OCI-M1 (cell line): ENCODE data around the gene MYH13.
A peak's percentile ranks its signal among the peaks of the same experiment; 100 is the strongest.

Experiments used
- DNase-seq: peaks from one replicate; lab custom pipeline; 2025; lab: John Stamatoyannopoulos, UW

The MYH13 gene

DNA sequence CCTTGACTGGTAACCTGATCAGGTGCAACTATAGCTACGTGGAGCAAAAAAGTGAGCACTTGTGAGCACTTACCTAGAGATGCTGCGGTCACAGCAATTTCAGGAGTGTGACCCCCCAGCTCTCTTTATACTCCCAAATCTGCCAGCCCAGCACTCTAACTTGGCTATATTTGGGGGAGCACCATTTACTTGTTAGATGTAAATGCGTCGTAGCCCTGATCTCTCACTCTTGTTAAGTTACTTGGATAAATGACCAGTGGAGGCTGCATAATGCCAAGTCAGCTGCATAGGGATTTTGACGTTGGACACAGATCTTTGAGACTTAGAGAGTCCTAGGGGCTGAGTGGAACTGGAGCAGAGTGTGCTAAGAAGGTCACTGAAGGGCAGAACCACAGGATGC lies at the start of gene MYH13:
TSS of gene MYH13 (minus strand) at position 101 of the 400 bp plus-strand sequence. CDS start 8,476 bp downstream, outside the sequence.
- DNase-seq, result no peak

DNA sequence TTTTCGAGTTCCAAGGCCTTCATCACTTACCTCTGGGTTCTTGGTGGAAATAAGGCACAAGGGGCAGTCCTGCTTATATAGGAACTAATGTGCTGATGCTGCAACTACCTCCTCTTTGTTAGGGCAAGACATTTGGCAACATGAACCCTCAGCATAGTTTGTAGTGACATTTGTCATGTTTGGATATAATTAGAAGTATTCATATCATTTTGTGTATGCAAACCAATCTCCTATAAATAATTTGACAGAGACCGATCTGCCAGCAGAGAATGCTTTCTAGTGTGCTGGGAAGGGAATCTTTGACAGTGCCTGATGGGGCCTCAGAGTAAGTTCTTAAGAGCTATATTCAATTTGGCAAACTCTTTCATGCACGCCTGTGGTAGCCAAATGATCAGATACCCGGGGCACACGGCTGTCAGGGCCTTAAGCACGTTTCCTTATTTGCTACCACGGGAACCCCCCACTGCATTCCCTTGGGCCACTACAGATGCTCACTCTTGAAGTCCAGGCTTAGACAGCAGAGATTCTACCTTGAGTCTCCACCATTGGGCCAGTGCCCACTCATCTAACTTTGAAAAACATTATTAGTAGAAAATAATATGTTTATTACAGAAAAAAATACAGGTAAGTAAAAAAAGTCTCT lies 49.2 kb upstream of the MYH13 start, which contains the start of gene MYH8:
TSS of gene MYH8 (minus strand) at position 51 of the 643 bp plus-strand sequence. CDS start 1,723 bp downstream, outside the sequence.
- DNase-seq, result no peak

DNA sequence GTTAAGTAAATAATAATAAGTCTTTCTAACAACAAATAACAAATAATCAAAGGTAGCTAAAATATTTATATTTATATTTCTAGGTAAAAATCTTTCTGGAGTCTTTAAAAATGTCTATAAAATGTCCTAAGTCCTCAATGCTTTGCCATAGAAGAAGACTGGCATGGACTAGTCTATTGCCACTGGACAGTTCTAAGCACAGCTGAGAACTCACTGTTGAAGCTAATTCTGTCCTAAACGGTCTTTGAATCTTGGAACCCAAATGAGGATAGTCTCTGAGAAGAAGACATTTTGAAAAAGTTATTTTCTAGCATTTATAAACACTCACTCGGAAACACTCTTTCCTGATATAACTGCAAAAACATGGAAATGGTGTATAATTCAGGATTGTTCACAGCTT lies 48.4 kb upstream of the MYH13 start:
- DNase-seq, result no peak

GRCh38 chr17:10420811-10421210 lies 48.0 kb upstream of the MYH13 start:
- no peak for DNase-seq

DNA sequence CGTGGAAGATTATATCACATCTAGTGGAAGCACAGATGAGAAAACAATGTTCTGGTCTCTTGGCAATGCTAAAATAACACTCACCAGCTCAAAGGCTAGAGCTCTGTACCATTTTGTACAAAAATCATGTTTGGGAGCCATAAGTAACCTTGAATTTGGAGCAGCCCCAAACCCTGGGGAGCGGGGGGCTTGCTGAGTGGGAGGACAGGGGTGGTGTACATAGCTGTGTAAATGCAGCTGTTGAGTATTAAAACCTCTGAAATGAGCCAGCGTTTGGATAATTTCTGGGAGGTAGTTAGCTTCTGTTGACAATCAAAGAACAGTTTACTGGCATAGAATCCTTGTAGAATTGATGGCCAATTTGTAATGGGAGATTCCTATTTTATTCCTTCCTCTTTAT lies 44.6 kb upstream of the MYH13 start:
- DNase-seq, result no peak

DNA sequence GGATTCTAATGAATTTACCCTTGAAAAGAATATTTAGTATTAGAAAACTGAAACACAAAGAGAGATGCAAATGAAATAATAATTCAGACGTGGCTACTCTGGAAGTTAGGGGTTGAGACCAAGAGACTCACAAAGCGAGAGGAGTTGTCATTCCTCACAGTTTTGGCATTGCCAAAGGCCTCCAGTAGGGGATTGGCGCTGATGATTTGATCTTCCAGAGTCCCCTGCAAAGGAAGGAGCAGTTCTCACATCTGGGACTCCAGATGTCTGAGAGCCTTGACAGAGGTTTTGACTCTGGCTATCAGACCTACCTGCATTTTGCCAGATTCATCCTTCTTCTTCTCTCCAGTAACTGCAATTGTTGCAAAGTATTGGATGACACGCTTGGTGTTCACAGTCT lies 42.4 kb upstream of the MYH13 start:
- DNase-seq, result no peak

DNA sequence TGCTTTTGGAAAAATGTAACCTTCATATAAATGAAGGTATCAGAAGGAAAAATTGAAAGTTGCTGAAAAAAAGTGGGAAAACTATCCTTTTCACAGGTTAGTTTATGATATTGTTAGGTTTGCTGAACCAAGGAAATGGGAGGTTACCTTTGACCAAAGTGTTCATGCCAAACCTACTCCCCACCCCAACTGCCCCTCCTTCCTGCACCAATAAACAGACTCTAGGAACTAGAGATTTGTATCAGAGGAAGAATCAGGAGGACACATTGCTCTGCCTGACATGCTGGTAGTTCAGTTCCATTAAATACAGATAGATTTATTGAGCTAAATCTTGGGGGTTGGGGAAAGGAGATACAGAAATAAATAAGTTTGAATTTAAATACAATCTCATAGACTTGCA lies 30.8 kb upstream of the MYH13 start:
- DNase-seq, result no peak

DNA sequence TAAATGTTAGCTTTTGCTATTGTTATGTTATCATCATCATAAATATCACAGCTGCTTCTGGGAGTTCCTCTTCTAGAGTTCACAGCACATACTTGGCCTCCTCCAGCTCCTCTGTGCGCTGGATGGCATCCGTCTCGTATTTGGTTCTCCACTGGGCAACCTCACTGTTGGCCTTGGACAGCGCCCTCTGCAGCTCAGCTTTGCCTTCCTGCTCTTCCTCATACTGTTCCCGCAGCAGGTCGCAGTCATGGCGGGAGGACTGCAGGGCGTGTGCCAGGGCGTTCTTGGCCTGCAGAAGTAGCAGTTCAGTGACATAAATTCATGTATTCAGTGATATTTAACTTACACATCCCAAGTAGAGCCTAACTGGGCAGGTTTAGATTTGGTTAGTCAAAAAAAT lies 25.5 kb upstream of the MYH13 start:
- DNase-seq, result no peak

DNA sequence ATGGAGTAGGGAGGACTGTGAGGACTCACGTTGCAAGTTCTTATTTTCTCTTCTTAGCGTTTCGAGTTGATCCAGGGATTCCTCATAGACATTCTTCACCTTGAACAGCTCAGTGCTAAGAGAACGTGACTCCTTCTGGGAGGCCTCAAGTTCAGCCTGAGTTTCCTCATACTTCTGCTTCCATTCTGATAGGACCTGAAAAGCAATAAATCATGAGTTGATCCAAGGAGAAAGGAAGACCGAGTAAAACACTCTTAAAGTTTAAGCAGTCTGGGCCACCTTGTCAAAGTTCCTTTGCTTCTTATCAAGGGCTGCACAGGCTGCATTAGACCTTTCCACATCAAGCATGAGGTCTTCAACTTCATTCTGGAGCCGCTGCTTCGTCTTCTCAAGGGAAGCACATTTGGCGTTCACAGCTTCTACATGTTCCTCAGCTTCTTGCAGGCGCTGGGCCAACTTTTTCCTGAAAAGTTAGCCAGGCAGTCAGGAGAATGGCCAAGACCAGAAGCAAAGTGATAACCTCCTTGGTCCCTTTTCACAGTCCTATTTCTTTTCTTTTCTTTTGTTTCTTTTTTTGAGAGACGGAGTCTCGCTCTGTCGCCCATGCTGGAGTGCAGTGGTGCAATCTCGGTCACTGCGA lies 23.8 kb upstream of the MYH13 start:
- DNase-seq, result no peak

GRCh38 chr17:10394201-10394887 lies 21.5 kb upstream of the MYH13 start:
- DNase-seq, result no peak

- no peak for DNase-seq
Observed at GRCh38 chr17:10392880-10393279, 20.1 kb upstream of the MYH13 start.

DNA sequence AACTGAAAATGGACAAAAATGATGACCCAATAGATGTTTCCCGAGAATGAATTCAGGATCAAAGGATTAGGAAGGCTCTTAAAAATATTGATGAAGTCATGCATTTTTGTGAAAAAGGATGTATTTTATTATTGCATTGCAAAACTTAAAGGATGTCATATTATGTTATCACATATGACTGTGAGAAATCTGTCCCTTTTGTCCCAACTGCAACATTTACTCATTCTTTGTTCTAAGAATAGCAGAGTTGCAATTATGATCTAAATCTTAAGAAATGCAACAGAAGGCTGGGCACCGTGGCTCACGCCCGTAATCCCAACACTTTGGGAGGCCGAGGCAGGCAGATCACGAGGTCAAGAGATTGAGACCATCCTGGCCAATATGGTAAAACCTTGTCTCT lies 13.1 kb upstream of the MYH13 start:
- DNase-seq, result no peak

DNA sequence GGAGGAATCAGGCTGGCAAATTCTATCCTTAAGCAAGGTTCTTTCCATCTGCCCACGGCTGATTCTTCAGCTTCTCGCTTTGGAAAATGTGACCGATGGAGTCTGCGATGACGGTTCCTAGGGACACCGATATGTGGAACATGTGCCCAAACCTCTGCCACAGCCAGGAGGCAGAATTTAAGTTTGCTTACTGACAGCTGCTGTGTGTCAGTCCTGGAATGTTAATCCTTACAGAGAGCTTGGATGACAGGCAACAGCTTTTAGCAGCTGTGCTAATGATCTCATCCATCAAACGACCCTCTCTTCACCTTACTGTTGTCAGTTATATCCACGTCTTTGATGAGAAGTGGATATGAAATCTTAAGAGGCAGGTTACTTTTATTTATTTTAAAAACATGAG lies 11.4 kb upstream of the MYH13 start:
- DNase-seq, result no peak

DNA sequence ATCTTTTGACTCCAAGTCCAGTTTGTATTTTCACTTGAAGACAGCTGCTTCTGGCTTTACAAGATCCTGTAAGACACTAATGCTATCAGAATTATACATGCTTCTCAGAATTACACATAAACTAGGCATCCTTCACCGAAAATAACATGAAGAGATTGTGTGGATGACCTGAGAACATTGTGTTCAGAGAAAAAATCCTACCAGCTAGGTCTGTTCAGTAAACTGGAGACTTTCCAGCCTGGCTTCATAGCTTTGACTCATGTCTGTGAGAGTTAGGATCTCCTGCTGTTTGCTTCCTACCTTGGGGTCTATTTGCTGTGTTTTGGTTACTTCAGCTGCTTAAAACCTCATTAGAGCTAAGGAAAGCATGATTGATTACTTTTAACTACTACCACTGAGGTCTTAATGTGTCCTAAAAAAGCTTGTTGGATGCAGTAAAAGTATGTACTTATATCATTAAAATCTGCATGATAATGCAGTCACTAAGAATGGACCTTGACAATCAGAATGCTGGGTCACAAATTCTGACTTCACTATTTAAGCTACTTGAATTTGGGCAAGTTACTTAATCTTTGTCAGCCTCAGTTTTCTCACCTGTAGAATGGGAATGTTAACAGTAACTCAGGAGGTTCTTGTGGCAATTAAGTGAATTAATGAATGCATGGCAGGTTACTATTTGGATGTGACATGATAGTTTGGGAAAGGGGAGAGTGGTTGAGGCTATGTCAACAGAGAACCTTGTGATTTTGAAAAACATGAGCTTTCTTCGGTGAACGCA lies 8.0 kb upstream of the MYH13 start:
- DNase-seq, result no peak

DNA sequence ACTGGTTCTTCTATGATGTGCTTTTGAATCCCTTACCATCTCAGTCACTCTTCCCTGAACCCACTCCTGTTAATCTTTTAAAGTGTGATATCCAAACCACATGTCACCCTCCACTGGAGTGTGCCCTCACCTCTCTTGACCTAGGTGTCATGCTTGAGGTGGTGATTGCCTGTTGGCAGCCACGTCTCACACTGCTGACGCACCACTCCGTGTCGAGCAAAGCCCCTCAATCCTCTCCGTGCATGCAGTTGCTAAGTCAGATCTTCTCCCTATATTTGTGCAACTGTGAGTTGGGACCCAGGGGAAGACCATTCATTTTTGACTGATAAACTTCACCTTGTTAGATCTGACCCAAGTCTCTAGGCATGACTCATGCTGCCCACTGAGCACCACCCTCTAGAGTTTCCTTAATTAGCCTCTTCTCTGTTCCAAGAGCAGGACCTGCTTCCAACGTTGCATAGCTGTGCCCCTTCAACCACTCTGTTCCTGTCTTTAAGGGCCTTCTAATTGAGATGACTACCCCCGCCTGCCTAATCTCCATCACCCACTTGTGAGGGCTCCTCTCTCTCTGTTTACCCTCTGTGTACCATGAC lies 2.7 kb downstream of the MYH13 start:
- DNase-seq, result no peak

GRCh38 chr17:10369239-10369638 lies 3.6 kb downstream of the MYH13 start:
- DNase-seq, result no peak

- no peak for DNase-seq
Observed at GRCh38 chr17:10368561-10368960, 4.2 kb downstream of the MYH13 start.

DNA sequence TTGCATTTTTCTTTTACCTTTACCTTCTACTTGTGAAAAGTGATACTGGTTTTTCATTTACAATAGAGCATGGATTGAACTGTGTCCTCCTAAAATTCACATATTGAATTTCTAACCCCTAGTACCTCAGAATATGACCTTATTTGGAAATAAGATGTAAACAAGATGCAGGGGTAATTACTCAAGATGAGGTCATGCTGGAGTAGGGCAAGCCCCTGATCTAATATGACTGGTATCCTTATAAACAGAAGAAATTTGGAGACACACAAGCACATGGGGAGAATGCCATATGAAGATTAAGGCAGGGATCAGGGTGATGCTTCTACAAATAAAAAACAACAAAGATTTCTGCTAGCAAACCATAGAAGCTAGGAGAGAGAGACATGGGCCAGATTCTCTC lies 12.2 kb downstream of the MYH13 start:
- DNase-seq, result no peak

GRCh38 chr17:10357768-10358167 lies 15.0 kb downstream of the MYH13 start:
- DNase-seq, result peak; percentile 5

DNA sequence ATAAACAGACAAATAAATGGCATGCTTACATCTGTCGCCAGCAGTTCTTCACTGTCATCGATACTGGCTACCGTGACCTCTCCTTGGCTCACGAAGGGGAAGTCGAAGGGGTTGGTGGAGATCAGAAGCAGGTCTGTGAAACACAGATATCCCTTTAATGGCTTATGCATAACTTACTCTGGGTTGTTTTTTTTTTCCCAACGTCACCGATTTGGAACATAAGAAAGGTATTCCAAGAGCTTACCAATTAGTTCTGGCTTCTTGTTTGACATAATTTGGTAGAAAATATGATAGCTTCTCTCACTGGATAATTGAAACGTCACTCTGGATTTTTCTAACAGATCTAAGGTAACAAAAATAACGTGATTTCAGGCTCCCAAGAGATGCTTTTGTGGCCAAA lies 18.2 kb downstream of the MYH13 start:
- DNase-seq, result no peak

- DNase-seq, result no peak
Observed at GRCh38 chr17:10352893-10353292, 19.9 kb downstream of the MYH13 start.

GRCh38 chr17:10349403-10349802 lies 23.4 kb downstream of the MYH13 start:
- DNase-seq, result no peak
